OCI-LY1 (cell line): ENCODE data around the gene RAB7A.
"Not testable (repeated sequence)": the region's sequence is repeated elsewhere in the genome, so short reads cannot be mapped to it uniquely, and the experiment has no call there.

Source experiments
- H2AFZ ChIP-seq: fragments of 200-600 bp; sonication (generic), shearing (Covaris generic); 2 replicates; pipeline ENCODE4 v1.6.0; 2014; ENCODE audit warnings: antibody characterized with exemption, mild to moderate bottlenecking, low read length
- H3F3A ChIP-seq: fragments of 200-600 bp; sonication (generic), shearing (Covaris generic); 2 replicates; pipeline ENCODE4 v1.6.0; 2014; ENCODE audit warnings: mild to moderate bottlenecking, antibody characterized with exemption, low read length, moderate library complexity; ENCODE audit not compliant: insufficient read depth
- H3K27ac ChIP-seq: fragments of 200-600 bp; sonication (generic); 2 replicates; pipeline ENCODE4 v1.5.1; 2014; ENCODE audit warnings: low read length, mixed run types, mild to moderate bottlenecking, low read depth; ENCODE audit not compliant: poor library complexity, severe bottlenecking
- H3K27me3 ChIP-seq: fragments of 200-600 bp; sonication (generic); 2 replicates; pipeline ENCODE4 v1.6.0; 2014; ENCODE audit warnings: antibody characterized with exemption, mild to moderate bottlenecking, low read length, moderate library complexity; ENCODE audit not compliant: insufficient read depth
- H3K36me3 ChIP-seq: fragments of 200-600 bp; sonication (generic); 2 replicates; pipeline ENCODE4 v1.6.1; 2014; ENCODE audit warnings: mild to moderate bottlenecking, antibody characterized with exemption, low read length, moderate library complexity, mixed read lengths; ENCODE audit not compliant: insufficient read depth
- H3K4me1 ChIP-seq: fragments of 200-600 bp; sonication (generic); 2 replicates; pipeline ENCODE4 v1.5.1; 2014; ENCODE audit warnings: mild to moderate bottlenecking, low read length, moderate library complexity; ENCODE audit not compliant: insufficient read depth, severe bottlenecking
- H3K4me2 ChIP-seq: fragments of 200-600 bp; sonication (generic), shearing (Covaris generic); 2 replicates; pipeline ENCODE4 v1.6.1; 2014; ENCODE audit warnings: low read length
- H3K4me3 ChIP-seq: fragments of 200-600 bp; sonication (generic); 2 replicates; pipeline ENCODE4 v1.5.1; 2014; ENCODE audit warnings: low read length, low read depth, mild to moderate bottlenecking, mixed read lengths; ENCODE audit not compliant: poor library complexity, severe bottlenecking
- H3K79me2 ChIP-seq: fragments of 200-600 bp; shearing (Covaris generic); 2 replicates; pipeline ENCODE4 v1.6.1; 2016; ENCODE audit warnings: mixed run types, low read length, mixed read lengths; ENCODE audit not compliant: insufficient read depth
- H3K9ac ChIP-seq: fragments of 200-600 bp; sonication (generic), shearing (Covaris generic); 2 replicates; pipeline ENCODE4 v1.6.1; 2014; ENCODE audit warnings: mild to moderate bottlenecking, low read length, mixed read lengths
- H3K9me2 ChIP-seq: fragments of 200-600 bp; sonication (generic), shearing (Covaris generic); 2 replicates; pipeline ENCODE4 v1.6.1; 2014; ENCODE audit warnings: low read depth, mild to moderate bottlenecking, low read length, mixed read lengths
- H3K9me3 ChIP-seq: fragments of 200-600 bp; shearing (Covaris generic); 2 replicates; pipeline ENCODE4 v1.6.1; 2014; ENCODE audit warnings: low read length, mixed read lengths
- H4K20me1 ChIP-seq: fragments of 200-600 bp; sonication (generic), shearing (Covaris generic); 2 replicates; pipeline ENCODE4 v1.6.0; 2016; ENCODE audit warnings: mild to moderate bottlenecking, low read length; ENCODE audit not compliant: insufficient read depth
- CTCF ChIP-seq: fragments of 200-600 bp; sonication (generic), shearing (Covaris generic); IDR thresholded peaks from 2 replicates; pipeline ENCODE4 v1.5.1; 2017; ENCODE audit warnings: mild to moderate bottlenecking, antibody characterized with exemption, low read length, moderate library complexity, mixed read lengths
- EZH2 ChIP-seq: fragments of 200-600 bp; sonication (generic), shearing (Covaris generic); IDR thresholded peaks from 2 replicates; pipeline ENCODE4 v1.8.0; 2017; ENCODE audit warnings: borderline replicate concordance, mixed run types, mild to moderate bottlenecking, antibody characterized with exemption, low read length, moderate library complexity, mixed read lengths

The RAB7A gene

GRCh38 chr3:128748557-128748956 is 22.6 kb downstream of the RAB7A start:
- TF ChIP-seq EZH2 = no peak
- TF ChIP-seq CTCF = no peak
- H2AFZ ChIP-seq = no peak overlapping the region
- H3F3A ChIP-seq = no peaks in the 10 kb centered on the region
- no peaks in the 10 kb centered on the region for H3K27me3 ChIP-seq
- peaks cover 70% of the 10 kb centered on the region for H3K79me2 ChIP-seq
- H3K9me2 ChIP-seq = no peaks in the 10 kb centered on the region
- no peak overlapping the region for H3K4me3 ChIP-seq
- H3K9ac ChIP-seq = no peak overlapping the region
- no peak overlapping the region for H3K4me2 ChIP-seq
- peaks cover 69% of the 10 kb centered on the region for H3K36me3 ChIP-seq
- H3K27ac ChIP-seq = no peak overlapping the region
- H3K4me1 ChIP-seq = no peaks in the 10 kb centered on the region
- H4K20me1 ChIP-seq = 0 out of 2 replicates have a peak, but pooled peaks cover 3% of the 10 kb centered on the region
- peaks cover 6% of the 10 kb centered on the region; the same call in 1 of the 2 replicates for H3K9me3 ChIP-seq

DNA sequence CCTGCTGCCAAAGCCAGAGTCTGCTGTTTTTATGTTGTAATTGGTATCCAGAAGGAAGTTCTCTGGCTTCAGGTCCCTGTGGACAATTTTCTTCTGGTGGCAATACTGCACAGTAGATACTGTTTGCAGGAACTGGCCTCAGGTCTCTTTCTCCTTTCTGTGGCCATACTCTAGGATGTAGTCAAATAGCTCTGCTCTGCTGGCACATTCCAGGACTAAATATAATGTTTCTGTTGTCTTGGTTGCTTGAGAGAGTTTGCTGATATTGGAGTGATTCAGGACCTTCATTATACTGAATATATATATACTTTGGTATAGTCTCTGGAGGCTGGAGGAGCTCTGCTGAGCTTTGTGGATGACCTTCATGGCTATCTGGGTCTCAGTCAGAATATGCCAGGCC is 23.1 kb downstream of the RAB7A start:
- no peak for TF ChIP-seq EZH2
- TF ChIP-seq CTCF = no peak
- Histone ChIP-seq H4K20me1 (0 out of 2 replicates have a peak, but pooled peaks cover 3% of the 10 kb centered on the region), H3K9me2 (no peaks in the 10 kb centered on the region), H3K79me2 (peaks cover 70% of the 10 kb centered on the region), H3K4me1 (no peaks in the 10 kb centered on the region), H2AFZ (no peak overlapping the region), H3K9me3 (peaks cover 4% of the 10 kb centered on the region; the same call in 1 of the 2 replicates), H3K27ac (no peak overlapping the region), H3K9ac (no peak overlapping the region), H3F3A (no peaks in the 10 kb centered on the region), H3K27me3 (no peaks in the 10 kb centered on the region), H3K36me3 (peaks cover 64% of the 10 kb centered on the region), H3K4me3 (no peak overlapping the region), H3K4me2 (no peak overlapping the region)

DNA sequence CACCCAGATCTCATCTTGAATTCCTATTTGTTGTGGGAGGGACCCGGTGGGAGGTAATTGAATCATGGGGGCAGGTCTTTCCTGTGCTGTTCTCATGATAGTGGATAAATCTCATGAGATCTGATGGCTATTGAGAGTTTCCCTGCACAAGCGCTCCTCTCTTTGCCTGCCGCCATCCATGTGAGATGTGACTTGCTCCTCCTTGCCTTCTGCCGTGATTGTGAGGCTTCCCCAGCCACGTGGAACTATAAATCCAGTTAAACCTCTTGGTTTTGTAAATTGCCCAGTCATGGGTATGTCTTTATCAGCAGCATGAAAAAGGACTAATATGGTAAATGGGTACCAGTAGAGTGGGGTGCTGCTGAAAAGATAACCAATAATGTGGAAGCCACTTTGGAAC is 23.6 kb downstream of the RAB7A start:
- H3K27ac ChIP-seq, H2AFZ ChIP-seq, H3K27me3 ChIP-seq, H3F3A ChIP-seq, H3K9me2 ChIP-seq, H3K9ac ChIP-seq, H3K4me3 ChIP-seq, H4K20me1 ChIP-seq, H3K4me1 ChIP-seq, H3K4me2 ChIP-seq, H3K9me3 ChIP-seq: not testable (repeated sequence)
- peaks cover 66% of the 10 kb centered on the region for H3K79me2 ChIP-seq
- H3K36me3 ChIP-seq = peaks cover 59% of the 10 kb centered on the region

DNA sequence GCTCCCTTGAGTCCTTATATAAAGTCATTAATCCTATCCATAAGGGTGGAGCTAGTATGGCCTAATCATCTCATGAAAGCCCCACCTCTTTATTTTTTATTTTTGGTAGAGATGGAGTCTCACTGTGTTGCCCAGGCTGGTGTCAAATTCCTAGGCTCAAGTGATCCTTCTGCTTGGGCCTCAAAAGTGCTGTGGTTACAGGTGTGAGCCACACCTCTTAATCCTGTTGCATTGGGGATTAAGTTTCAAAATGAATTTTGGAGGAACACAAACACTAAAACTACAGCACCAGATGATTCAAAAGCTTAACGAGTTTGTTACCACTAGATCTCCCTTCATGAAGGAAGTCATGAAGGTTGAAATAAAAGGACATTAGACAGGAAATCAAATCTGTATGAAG is 27.7 kb downstream of the RAB7A start:
- Histone ChIP-seq H3K79me2 (peaks cover 39% of the 10 kb centered on the region), H3K36me3 (peaks cover 33% of the 10 kb centered on the region)
- TF ChIP-seq CTCF = no peak
- no peak for TF ChIP-seq EZH2

More for the DNA sequence above, 27.7 kb downstream of the RAB7A start:
- no peak overlapping the region for H3K27ac ChIP-seq
- H3K4me2 ChIP-seq = no peak overlapping the region
- H3K27me3 ChIP-seq = no peaks in the 10 kb centered on the region
- H3K4me1 ChIP-seq = no peaks in the 10 kb centered on the region
- H3F3A ChIP-seq = no peaks in the 10 kb centered on the region
- H3K9ac ChIP-seq = no peak overlapping the region
- H2AFZ ChIP-seq = no peak overlapping the region
- no peaks in the 10 kb centered on the region for H3K9me2 ChIP-seq
- H4K20me1 ChIP-seq = no peaks in the 10 kb centered on the region
- H3K4me3 ChIP-seq = no peak overlapping the region
- no peaks in the 10 kb centered on the region for H3K9me3 ChIP-seq
